RWPE2 (cell line): Measurements from ENCODE around the gene CHMP6.

Source experiments
- ATAC-seq: fragments of 200-7000 bp; cut with Tn5 transposase; 3 replicates; pipeline ENCODE4 v1.9.1; 2021; ENCODE audit warnings: low read depth
- DNase-seq: peaks from one replicate; pipeline ENCODE4 v3.0.0-alpha.2; 2020; ENCODE audit warnings: low spot score
- H3K27ac ChIP-seq: fragments of 450-650 bp; 2 replicates; pipeline ENCODE4 v1.5.1; 2017; ENCODE audit warnings: mild to moderate bottlenecking; ENCODE audit not compliant: poor library complexity, severe bottlenecking
- H3K27me3 ChIP-seq: fragments of 250-450 bp; sonication (Bioruptor Pico); 2 replicates; pipeline ENCODE4 v1.5.1; 2021; ENCODE audit warnings: mild to moderate bottlenecking, moderate library complexity; ENCODE audit not compliant: insufficient read depth, poor library complexity, severe bottlenecking
- H3K36me3 ChIP-seq: fragments of 250-450 bp; sonication (Bioruptor Pico); 2 replicates; pipeline ENCODE4 v1.5.1; 2020; ENCODE audit warnings: low read depth, mild to moderate bottlenecking, moderate library complexity
- H3K4me1 ChIP-seq: fragments of 250-450 bp; sonication (Bioruptor Pico); 2 replicates; pipeline ENCODE4 v1.5.1; 2021; ENCODE audit warnings: mild to moderate bottlenecking, moderate library complexity; ENCODE audit not compliant: insufficient read depth, poor library complexity, severe bottlenecking
- H3K4me3 ChIP-seq: fragments of 250-450 bp; sonication (Bioruptor Pico); 2 replicates; pipeline ENCODE4 v1.5.1; 2021; ENCODE audit warnings: mild to moderate bottlenecking, moderate library complexity; ENCODE audit not compliant: severe bottlenecking
- H3K9me3 ChIP-seq: fragments of 250-450 bp; sonication (Bioruptor Pico); 2 replicates; pipeline ENCODE4 v1.5.1; 2021; ENCODE audit warnings: mild to moderate bottlenecking, moderate library complexity; ENCODE audit not compliant: severe bottlenecking
- TF ChIP-seq, protein P1 (sequence below): fragments of 450-650 bp; IDR thresholded peaks from one replicate; pipeline ENCODE4 v1.5.1; 2017; ENCODE audit warnings: mild to moderate bottlenecking, moderate library complexity; ENCODE audit not compliant: poor library complexity, severe bottlenecking

Gene CHMP6

DNA sequence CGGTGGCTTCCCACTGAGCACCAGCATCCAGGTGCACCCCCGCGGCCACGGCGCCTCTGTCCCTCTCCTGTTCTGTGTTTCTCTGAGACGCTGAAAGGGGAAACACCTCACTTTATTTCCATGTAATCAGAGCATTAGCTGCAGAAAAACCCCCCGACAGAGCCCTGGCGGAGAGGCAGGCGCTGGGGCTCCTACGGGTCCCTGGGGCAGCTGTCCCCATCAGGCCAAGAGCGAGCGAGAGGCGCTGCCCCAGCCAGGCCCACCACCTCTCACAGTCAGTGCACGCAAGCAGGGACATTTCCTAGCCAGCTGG is 27.1 kb upstream of the CHMP6 start:
- no peak overlapping the region for H3K4me3 ChIP-seq
- H3K27ac ChIP-seq: no peak overlapping the region
- TF ChIP-seq, protein P1, sequence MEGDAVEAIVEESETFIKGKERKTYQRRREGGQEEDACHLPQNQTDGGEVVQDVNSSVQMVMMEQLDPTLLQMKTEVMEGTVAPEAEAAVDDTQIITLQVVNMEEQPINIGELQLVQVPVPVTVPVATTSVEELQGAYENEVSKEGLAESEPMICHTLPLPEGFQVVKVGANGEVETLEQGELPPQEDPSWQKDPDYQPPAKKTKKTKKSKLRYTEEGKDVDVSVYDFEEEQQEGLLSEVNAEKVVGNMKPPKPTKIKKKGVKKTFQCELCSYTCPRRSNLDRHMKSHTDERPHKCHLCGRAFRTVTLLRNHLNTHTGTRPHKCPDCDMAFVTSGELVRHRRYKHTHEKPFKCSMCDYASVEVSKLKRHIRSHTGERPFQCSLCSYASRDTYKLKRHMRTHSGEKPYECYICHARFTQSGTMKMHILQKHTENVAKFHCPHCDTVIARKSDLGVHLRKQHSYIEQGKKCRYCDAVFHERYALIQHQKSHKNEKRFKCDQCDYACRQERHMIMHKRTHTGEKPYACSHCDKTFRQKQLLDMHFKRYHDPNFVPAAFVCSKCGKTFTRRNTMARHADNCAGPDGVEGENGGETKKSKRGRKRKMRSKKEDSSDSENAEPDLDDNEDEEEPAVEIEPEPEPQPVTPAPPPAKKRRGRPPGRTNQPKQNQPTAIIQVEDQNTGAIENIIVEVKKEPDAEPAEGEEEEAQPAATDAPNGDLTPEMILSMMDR: no peak
- no peaks in the 10 kb centered on the region for H3K9me3 ChIP-seq
- no peaks in the 10 kb centered on the region for H3K27me3 ChIP-seq
- DNase-seq (no peak), ATAC-seq (no peak)
- H3K36me3 ChIP-seq: no peaks in the 10 kb centered on the region
- H3K4me1 ChIP-seq: no peaks in the 10 kb centered on the region

DNA sequence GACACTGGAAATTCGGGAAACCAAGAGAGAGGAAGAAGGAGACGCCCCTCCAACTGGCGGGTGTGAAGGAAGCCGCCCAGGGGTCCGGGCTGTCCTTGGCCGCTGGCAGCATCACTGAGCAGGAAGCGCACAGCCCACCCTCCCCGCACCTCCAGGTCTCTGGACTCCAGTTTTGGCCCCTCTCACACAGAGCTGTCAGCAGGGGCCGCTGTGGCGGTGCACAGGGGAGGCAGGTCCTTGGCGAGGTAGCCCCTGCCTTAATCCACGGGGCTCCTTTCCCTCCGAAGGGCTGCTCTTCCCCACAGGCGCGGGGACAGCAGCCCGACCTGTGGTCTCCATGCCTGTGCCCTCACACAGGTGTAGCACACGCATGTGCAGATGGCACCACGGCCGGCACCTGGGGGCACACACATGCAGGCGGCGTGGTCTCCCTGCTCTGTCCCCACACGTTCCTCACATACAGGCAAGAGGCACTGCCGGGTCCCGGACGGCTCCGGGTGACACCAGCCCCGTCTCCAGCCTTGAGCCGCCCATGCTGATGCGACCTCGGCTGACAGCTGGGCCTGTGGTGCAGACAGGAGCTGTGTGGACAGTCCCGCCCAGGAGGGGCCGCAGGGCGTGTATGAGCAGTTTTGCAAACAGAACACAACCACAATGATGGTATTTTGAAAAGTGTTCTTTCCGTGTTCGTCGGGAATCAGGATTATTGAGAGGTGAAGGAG is 26.6 kb upstream of the CHMP6 start:
- Histone ChIP-seq H3K27me3 (no peaks in the 10 kb centered on the region), H3K4me3 (no peak overlapping the region), H3K27ac (no peak overlapping the region), H3K4me1 (no peaks in the 10 kb centered on the region), H3K9me3 (no peaks in the 10 kb centered on the region), H3K36me3 (no peaks in the 10 kb centered on the region)
- ATAC-seq: no peak
- TF ChIP-seq, protein P1: no peak
- no peak for DNase-seq

DNA sequence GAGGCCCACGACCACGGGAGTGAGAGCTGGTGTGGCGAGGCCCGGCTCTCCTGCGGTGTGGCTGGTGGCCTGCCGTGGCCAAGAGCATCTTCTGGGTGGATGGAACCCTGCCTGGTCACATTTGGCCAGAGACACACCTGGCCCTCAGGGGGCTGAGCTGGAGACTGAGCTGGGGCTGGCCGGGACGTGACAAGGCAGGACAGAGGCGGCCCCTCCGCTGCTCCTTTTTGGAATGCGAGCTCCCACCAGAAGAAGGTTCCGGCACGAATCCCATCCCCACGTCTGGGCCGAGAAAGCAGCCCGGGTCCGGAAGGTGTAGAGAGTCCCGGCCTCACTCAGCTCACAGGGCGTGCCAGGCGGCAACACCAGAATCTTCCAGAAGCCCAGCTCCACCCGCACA is 26.0 kb upstream of the CHMP6 start:
- ATAC-seq: no peak
- H3K9me3 ChIP-seq: no peaks in the 10 kb centered on the region
- TF ChIP-seq, protein P1: no peak
- H3K4me3 ChIP-seq: no peak overlapping the region
- H3K27me3 ChIP-seq: no peaks in the 10 kb centered on the region
- H3K27ac ChIP-seq: no peak overlapping the region
- DNase-seq: no peak
- no peaks in the 10 kb centered on the region for H3K36me3 ChIP-seq
- H3K4me1 ChIP-seq: no peaks in the 10 kb centered on the region

DNA sequence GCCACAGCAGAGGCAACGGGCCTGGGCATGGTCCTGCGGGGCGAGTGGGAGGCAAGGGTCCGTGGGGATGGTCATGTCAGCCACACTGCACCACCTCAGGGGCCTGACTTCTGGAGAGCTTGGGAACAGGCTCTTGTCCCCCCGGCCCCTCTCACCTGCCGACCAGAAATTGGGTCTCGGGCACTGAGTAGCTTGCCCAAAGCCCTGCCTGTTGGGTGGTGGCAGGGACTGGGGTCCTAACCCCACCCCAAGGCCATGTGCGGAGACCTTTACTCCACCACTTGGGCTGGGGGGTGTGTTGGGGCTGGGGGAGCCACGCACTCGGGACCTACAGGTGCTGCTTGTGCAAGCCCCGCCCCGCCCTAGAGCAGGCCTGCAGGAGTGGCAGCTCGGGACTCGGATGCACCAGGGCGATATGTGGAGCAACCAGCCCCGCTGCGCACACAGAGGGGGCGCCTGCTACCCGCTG is 24.2 kb upstream of the CHMP6 start:
- H3K36me3 ChIP-seq: no peaks in the 10 kb centered on the region
- ATAC-seq: no peak
- no peaks in the 10 kb centered on the region for H3K4me1 ChIP-seq
- H3K4me3 ChIP-seq: no peak overlapping the region
- H3K27ac ChIP-seq: no peak overlapping the region
- TF ChIP-seq, protein P1: no peak
- H3K9me3 ChIP-seq: no peaks in the 10 kb centered on the region
- H3K27me3 ChIP-seq: no peaks in the 10 kb centered on the region
- DNase-seq: no peak

DNA sequence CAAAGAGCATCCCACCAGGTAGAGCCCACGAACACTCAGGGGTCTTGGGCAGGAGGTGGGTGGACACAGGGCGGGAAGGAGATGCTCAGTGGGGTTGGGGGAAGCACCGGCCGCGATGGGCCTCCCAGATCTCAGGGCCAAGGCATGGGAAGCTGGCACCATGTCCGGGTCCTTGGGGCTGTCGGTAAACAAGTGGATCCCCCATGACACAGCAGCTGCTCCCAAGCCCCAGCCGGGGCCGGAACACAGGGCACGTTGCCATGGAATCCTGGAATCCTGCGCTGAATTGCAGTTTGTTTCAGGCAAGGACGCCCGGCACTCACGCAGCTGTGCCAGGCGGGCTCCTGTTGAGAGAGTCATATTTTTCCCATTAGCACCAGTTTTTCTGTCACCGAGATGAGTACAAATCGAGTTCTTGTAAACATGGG is 23.0 kb upstream of the CHMP6 start:
- no peak for DNase-seq
- H3K27me3 ChIP-seq: no peaks in the 10 kb centered on the region
- no peak overlapping the region for H3K27ac ChIP-seq
- H3K9me3 ChIP-seq: no peaks in the 10 kb centered on the region
- no peaks in the 10 kb centered on the region for H3K4me1 ChIP-seq
- H3K36me3 ChIP-seq: no peaks in the 10 kb centered on the region
- ATAC-seq: no peak; the same call in 2 of the 3 replicates
- TF ChIP-seq, protein P1: no peak
- H3K4me3 ChIP-seq: no peak overlapping the region
